BE2C (cell line): Measurements from ENCODE around the gene TOLLIP.

Source experiments
- DNase-seq: peaks from one replicate; pipeline ENCODE4 v3.0.0-alpha.2; 2020
- H3K27me3 ChIP-seq: fragments of 250-450 bp; sonication (Bioruptor Pico); 2 replicates; pipeline ENCODE4 v1.5.1; 2020; ENCODE audit warnings: mild to moderate bottlenecking
- H3K36me3 ChIP-seq: fragments of 250-450 bp; sonication (Bioruptor Pico); 2 replicates; pipeline ENCODE4 v1.5.1; 2020; ENCODE audit warnings: mild to moderate bottlenecking
- H3K4me1 ChIP-seq: fragments of 250-450 bp; sonication (Bioruptor Pico); 2 replicates; pipeline ENCODE4 v1.5.1; 2020
- H3K4me3 ChIP-seq: 2 replicates; pipeline ENCODE4 v1.5.1; 2011; ENCODE audit warnings: low read depth, low read length
- H3K9me3 ChIP-seq: fragments of 250-450 bp; sonication (Bioruptor Pico); 2 replicates; pipeline ENCODE4 v1.5.1; 2020
- TF ChIP-seq, protein P1 (sequence below): IDR thresholded peaks from 2 replicates; pipeline ENCODE4 v1.5.1; 2012; ENCODE audit warnings: mild to moderate bottlenecking, low read depth, low read length

Gene TOLLIP

DNA sequence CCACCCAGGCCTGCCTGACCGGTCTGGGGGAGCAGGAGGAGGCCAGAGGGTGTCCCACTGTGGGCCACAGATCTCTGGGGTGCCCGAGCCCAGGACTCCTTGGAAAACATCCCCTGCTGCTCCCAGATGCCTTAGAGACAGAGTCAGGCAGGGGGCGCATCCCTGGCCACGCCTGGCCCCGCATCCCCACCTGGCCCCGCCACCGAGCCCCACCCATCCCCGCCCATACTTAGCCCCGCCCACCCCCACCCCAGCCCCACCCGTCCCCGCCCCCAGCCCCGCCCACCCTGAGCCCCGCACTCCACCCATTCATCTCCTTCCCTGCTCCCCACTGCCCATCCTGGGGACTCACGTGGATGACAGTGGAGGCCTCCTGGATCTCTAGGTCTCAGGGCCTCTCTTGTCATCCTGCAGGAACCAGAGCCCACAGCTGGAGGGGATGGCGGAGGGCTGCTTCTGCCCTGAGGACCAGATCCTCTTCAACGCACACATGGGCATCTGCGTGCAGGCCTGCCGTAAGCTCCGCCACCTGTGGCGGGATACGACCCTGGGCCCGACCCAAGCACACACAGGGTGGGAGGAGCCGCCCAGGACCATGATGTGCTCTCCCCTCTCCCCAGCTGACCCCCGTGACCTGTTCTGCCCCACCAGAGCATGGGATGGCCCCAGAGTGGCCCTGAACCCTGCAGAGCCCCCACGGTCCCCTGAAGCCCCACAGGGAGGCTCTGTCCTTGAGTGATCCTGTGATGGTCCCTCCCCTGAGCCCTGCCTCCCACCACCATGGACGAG is 53.0 kb downstream of the TOLLIP start:
- Histone ChIP-seq H3K27me3 (no peaks in the 10 kb centered on the region), H3K9me3 (no peaks in the 10 kb centered on the region), H3K4me3 (no peak overlapping the region), H3K36me3 (no peaks in the 10 kb centered on the region), H3K4me1 (no peaks in the 10 kb centered on the region)
- DNase-seq, result no peak
- TF ChIP-seq, protein P1, sequence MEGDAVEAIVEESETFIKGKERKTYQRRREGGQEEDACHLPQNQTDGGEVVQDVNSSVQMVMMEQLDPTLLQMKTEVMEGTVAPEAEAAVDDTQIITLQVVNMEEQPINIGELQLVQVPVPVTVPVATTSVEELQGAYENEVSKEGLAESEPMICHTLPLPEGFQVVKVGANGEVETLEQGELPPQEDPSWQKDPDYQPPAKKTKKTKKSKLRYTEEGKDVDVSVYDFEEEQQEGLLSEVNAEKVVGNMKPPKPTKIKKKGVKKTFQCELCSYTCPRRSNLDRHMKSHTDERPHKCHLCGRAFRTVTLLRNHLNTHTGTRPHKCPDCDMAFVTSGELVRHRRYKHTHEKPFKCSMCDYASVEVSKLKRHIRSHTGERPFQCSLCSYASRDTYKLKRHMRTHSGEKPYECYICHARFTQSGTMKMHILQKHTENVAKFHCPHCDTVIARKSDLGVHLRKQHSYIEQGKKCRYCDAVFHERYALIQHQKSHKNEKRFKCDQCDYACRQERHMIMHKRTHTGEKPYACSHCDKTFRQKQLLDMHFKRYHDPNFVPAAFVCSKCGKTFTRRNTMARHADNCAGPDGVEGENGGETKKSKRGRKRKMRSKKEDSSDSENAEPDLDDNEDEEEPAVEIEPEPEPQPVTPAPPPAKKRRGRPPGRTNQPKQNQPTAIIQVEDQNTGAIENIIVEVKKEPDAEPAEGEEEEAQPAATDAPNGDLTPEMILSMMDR, result no peak

DNA sequence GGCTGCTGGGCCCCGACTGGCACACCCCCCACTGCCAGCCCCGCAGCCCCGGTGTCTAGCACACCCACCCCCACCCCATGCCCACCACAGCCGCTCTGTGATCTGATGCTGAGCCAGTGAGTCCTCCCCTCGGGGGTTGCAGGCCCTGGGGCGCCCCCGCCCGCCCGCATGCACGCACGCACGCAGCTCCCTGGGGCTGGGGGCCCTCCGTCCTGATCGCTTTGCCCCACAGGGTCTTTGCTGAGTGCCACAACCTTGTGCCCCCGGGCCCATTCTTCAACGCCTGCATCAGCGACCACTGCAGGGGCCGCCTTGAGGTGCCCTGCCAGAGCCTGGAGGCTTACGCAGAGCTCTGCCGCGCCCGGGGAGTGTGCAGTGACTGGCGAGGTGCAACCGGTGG is 54.3 kb downstream of the TOLLIP start:
- H3K4me3 ChIP-seq, result no peak overlapping the region
- DNase-seq, result no peak
- TF ChIP-seq, protein P1, result no peak
- no peaks in the 10 kb centered on the region for H3K27me3 ChIP-seq
- no peaks in the 10 kb centered on the region for H3K9me3 ChIP-seq
- no peaks in the 10 kb centered on the region for H3K36me3 ChIP-seq
- H3K4me1 ChIP-seq, result no peaks in the 10 kb centered on the region

DNA sequence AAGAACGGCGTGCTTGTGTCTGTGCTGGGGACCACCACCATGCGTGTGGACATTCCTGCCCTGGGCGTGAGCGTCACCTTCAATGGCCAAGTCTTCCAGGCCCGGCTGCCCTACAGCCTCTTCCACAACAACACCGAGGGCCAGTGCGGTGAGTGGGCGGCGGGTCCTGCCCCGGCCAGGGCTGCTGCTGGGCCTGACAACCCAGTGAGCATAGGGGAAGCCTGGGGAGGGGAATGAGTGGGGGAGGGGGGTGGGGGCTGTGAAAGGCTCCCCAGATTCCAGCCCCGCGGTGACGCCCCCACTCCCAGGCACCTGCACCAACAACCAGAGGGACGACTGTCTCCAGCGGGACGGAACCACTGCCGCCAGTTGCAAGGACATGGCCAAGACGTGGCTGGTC is 54.7 kb downstream of the TOLLIP start:
- no peak for DNase-seq
- Histone ChIP-seq H3K9me3 (no peaks in the 10 kb centered on the region), H3K4me1 (no peaks in the 10 kb centered on the region), H3K4me3 (no peak overlapping the region), H3K36me3 (no peaks in the 10 kb centered on the region), H3K27me3 (no peaks in the 10 kb centered on the region)
- TF ChIP-seq, protein P1, result no peak

DNA sequence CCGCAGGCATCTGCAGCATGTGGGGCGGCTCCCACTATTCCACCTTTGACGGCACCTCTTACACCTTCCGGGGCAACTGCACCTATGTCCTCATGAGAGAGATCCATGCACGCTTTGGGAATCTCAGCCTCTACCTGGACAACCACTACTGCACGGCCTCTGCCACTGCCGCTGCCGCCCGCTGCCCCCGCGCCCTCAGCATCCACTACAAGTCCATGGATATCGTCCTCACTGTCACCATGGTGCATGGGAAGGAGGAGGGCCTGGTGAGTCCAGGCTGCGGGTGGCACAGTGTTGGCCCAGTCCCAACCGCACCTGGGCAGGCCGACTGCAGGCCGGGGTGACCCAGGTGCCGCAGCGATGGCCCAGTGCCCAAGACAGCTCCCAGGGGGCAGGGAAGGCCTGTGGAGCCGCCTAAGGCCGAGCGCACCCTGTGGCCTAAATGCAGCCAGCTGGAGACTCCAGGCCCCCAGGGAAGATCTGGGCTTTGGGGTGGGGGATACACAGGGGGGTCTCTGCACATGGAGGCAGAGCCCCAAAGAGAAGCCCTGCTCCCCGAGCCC is 55.3 kb downstream of the TOLLIP start:
- H3K27me3 ChIP-seq, result no peaks in the 10 kb centered on the region
- H3K4me3 ChIP-seq, result no peak overlapping the region
- H3K4me1 ChIP-seq, result no peaks in the 10 kb centered on the region
- TF ChIP-seq, protein P1, result no peak
- no peak for DNase-seq
- H3K36me3 ChIP-seq, result no peaks in the 10 kb centered on the region
- no peaks in the 10 kb centered on the region for H3K9me3 ChIP-seq

DNA sequence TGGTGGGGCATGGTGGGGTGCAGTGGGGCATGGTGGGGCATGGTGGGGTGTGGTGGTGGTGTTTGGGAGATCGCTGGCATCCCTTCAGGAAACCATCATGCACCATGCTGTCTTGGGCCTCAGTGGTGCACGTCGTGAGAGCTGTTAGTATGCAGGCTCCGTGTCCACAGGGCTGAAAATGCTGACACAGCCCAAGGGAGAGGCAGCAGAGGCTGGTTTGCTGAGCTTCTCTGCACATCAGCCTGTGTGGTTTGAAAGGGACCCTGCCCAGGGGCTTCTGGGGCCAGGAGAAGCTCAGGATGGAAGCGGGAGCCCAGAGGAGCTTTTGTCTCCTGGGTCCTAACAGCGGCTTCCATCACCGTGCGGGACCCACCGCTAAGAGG is 56.3 kb downstream of the TOLLIP start:
- Histone ChIP-seq H3K27me3 (no peaks in the 10 kb centered on the region), H3K4me3 (no peak overlapping the region), H3K9me3 (no peaks in the 10 kb centered on the region), H3K36me3 (no peaks in the 10 kb centered on the region), H3K4me1 (no peaks in the 10 kb centered on the region)
- DNase-seq, result no peak
- TF ChIP-seq, protein P1, result no peak

DNA sequence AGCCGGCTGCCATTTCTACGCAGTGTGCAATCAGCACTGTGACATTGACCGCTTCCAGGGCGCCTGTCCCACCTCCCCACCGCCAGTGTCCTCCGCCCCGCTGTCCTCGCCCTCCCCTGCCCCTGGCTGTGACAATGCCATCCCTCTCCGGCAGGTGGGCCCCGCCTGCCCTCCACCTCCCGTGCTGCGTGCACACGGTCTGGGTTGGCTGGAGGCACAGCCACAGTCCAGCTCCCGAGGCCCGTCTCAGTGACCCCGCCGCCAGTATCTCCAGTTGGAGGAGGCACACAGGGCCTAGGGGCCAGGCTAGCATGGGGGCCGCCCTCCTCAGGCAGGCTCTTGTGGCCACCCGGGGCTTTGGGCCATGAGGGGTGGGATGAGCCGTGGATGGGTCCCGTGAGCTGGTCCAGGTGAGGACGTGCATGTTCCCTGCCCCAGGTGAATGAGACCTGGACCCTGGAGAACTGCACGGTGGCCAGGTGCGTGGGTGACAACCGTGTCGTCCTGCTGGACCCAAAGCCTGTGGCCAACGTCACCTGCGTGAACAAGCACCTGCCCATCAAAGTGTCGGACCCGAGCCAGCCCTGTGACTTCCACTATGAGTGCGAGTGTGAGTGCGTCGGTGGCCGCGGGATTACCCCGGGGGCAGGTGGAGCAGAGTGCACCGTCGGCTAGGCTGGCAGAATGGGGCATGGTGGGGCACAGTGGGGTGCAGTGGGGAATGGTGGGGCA is 56.9 kb downstream of the TOLLIP start:
- H3K36me3 ChIP-seq, result no peaks in the 10 kb centered on the region
- TF ChIP-seq, protein P1, result no peak
- no peak overlapping the region for H3K4me3 ChIP-seq
- no peaks in the 10 kb centered on the region for H3K27me3 ChIP-seq
- no peaks in the 10 kb centered on the region for H3K4me1 ChIP-seq
- H3K9me3 ChIP-seq, result no peaks in the 10 kb centered on the region
- no peak for DNase-seq
